K562 (cell line): Measurements from ENCODE around the gene SPIB. TPM values are rescaled to one million over a fixed set of nuclear protein-coding genes. Genes with fewer than 3 reads are reported as not detected.

Source experiments
- CHD1 ChIP-seq: fragments of 200-600 bp; sonication (generic); IDR thresholded peaks from one replicate; pipeline ENCODE4 v1.6.1; 2012; ENCODE audit warnings: mild to moderate bottlenecking, moderate library complexity, low read length, inconsistent platforms
- DNMT1 ChIP-seq: fragments of 450-650 bp; IDR thresholded peaks from 2 replicates; pipeline ENCODE4 v1.6.1; 2016; ENCODE audit warnings: antibody characterized with exemption, mild to moderate bottlenecking
- FOXK1 ChIP-seq: sonication (generic); formaldehyde crosslinking; IDR thresholded peaks from 2 replicates; pipeline ENCODE4 v1.8.0; 2022; ENCODE audit warnings: missing genetic modification reagents, mild to moderate bottlenecking, borderline replicate concordance
- HDAC1 ChIP-seq, 2 experiments: fragments of 450-650 bp; IDR thresholded peaks; 2 replicates each; pipeline ENCODE4 v1.6.1; 2016 to 2017; ENCODE audit warnings: inconsistent platforms in 1 of 2, mild to moderate bottlenecking in 1 of 2, moderate library complexity in 1 of 2
- HMG20B ChIP-seq: fragments of 250-450 bp; sonication (Bioruptor Pico); IDR thresholded peaks from 2 replicates; pipeline ENCODE4 v1.5.0; 2021; ENCODE audit warnings: mild to moderate bottlenecking
- PURB ChIP-seq: sonication (generic); formaldehyde crosslinking; IDR thresholded peaks from 2 replicates; pipeline ENCODE4 v1.9.0; 2021; ENCODE audit warnings: low read depth, mild to moderate bottlenecking, missing genetic modification reagents
- STAT5A ChIP-seq: IDR thresholded peaks from 2 replicates; pipeline ENCODE4 v1.6.1; 2012; ENCODE audit warnings: low read length, inconsistent platforms, borderline replicate concordance
- TAF7 ChIP-seq: fragments of 450-650 bp; IDR thresholded peaks from 2 replicates; pipeline ENCODE4 v1.6.1; 2016; ENCODE audit warnings: missing genetic modification characterization, missing compliant biosample characterization
- ZBTB40 ChIP-seq, 2 experiments: fragments of 450-650 bp in 1 of 2; sonication (generic) in 1 of 2; formaldehyde crosslinking in 1 of 2; IDR thresholded peaks; 2 replicates each; pipeline versions ENCODE4 v1.7.1 to v1.9.0; 2016 to 2022; ENCODE audit warnings: inconsistent platforms in 1 of 2, mild to moderate bottlenecking in 1 of 2, missing genetic modification reagents in 1 of 2
- ZFP30 ChIP-seq: fragments of 250-450 bp; sonication (Bioruptor Pico); IDR thresholded peaks from 2 replicates; pipeline ENCODE4 v1.8.0; 2022; ENCODE audit warnings: moderate library complexity, mild to moderate bottlenecking, inconsistent platforms, borderline replicate concordance
- ZNF324 ChIP-seq: fragments of 250-450 bp; sonication (Bioruptor Pico); IDR thresholded peaks from 2 replicates; pipeline ENCODE4 v1.4.0; 2020; ENCODE audit warnings: mild to moderate bottlenecking
- ZNF695 ChIP-seq: fragments of 450-650 bp; formaldehyde crosslinking; IDR thresholded peaks from 2 replicates; pipeline ENCODE4 v1.4.0; 2020; ENCODE audit warnings: mild to moderate bottlenecking, moderate library complexity
- polyA plus RNA-seq, 8 experiments: library from polyadenylated mRNA; depleted of rRNA in 4 of 8; stranded (reverse) in 5 of 8; unstranded in 3 of 8; fragments of >200 nt; fragmentation: Nextera tagmentation in 2 of 8; fragmentation: Illumina TruSeq in 1 of 8; extraction: Ambion mirVana in 2 of 8; extraction: Trizol in 1 of 8; gene quantifications; 2 replicates each; pipeline versions ENCODE4 v1.2.1 to v1.2.3, GENCODE V29; 2011 to 2014; ENCODE audit warnings: inconsistent platforms in 1 of 8, missing spikeins in 1 of 8
- total RNA-seq, 7 experiments: library from RNA; depleted of rRNA in 6 of 7; stranded (reverse); fragments of >200 nt in 6 of 7; fragmentation: Illumina TruSeq in 2 of 7; extraction: Trizol in 2 of 7; gene quantifications; 2 replicates each; pipeline versions ENCODE4 v1.2.1 to v1.2.3, GENCODE V29; 2011 to 2021; ENCODE audit warnings: low replicate concordance in 1 of 7
- TF ChIP-seq, protein P1 (sequence below): fragments of 250-450 bp; sonication (Bioruptor Pico); IDR thresholded peaks from 2 replicates; pipeline ENCODE4 v1.6.1; 2021; ENCODE audit warnings: mild to moderate bottlenecking

The SPIB gene
- total and polyA plus RNA-seq, 9 of the 15 experiments (the other 6 are each of a cell fraction or from before 2014, with no cell fraction given), result 0.06 to 1.0 (median 0.43) TPM; not detected in 1

DNA sequence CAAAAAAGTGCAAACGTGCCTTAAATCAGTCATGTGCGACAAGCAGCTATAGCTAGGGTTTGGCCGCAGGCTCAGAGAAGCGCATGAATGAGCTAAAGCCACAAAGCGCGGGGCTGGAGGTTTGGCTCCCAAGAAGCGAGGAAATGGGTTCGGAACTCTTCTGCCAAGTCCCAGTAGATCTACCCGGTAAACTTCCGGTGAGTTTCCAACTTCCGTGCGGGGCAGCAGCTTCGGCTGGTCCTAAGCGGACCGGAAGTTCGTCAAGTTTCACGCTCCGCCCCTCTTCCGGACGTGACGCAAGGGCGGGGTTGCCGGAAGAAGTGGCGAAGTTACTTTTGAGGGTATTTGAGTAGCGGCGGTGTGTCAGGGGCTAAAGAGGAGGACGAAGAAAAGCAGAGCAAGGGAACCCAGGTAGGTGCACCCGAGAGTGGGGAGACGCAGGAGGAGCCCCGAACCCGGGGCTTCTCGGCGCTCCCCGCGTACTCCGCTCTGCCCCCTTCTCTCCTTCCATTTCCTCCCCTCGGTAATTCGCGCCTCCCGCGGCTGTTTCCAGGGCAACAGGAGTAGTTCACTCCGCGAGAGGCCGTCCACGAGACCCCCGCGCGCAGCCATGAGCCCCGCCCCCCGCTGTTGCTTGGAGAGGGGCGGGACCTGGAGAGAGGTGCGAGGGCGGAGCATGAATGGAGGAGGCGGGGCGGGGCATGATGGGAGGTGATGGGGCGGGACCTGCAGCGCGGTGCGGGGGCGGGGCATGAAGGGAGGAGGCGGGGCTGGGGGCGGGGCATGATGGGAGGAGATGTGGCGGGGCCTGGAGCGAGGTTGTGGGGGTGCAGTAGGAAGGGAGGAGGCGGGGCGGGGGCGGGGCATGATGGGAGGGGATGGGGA, 42.3 kb upstream of the SPIB start, which contains the start of gene NR1H2 (continued):
- TF ChIP-seq ZBTB40 (IDR thresholded peaks at IDR 0.05) (peak; percentile 100), ZBTB40 (CRISPR knock-in tag; IDR thresholded peaks at IDR 0.05) (no peak), CHD1 (peak; percentile 99), ZFP30 (CRISPR knock-in tag) (no peak), HMG20B (no peak), HDAC1 (IDR thresholded peaks at IDR 0.05) (peak in 1 of 2 experiments; percentile 84; a peak in 2 of 4 replicates), TAF7 (tag) (peak; percentile 63), PURB (no peak), FOXK1 (peak; percentile 95; the same call in 1 of the 2 replicates), DNMT1 (no peak), ZNF324 (CRISPR knock-in tag) (no peak), STAT5A (peak; percentile 65; the same call in 1 of the 2 replicates), ZNF695 (CRISPR knock-in tag) (no peak)
- TF ChIP-seq, protein P1, sequence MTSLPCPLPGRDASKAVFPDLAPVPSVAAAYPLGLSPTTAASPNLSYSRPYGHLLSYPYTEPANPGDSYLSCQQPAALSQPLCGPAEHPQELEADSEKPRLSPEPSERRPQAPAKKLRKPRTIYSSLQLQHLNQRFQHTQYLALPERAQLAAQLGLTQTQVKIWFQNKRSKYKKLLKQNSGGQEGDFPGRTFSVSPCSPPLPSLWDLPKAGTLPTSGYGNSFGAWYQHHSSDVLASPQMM, result no peak
